Caco-2 (cell line): ENCODE measurements around the gene PTCD3. TPM values are rescaled to one million over a fixed set of nuclear protein-coding genes. Genes with fewer than 3 reads are reported as not detected.

ENCODE experiments used
- BruUV-seq: library from RNA; stranded (reverse); fragments of 400-500 nt; replicated peaks from 2 replicates; lab custom pipeline; 2021; lab: Mats Ljungman, UMichigan
- CTCF ChIA-PET: fragments of 300-600 bp; sonication (Branson Sonifier 250); formaldehyde crosslinking; loops from one replicate; lab custom pipeline; 2022; ENCODE audit warnings: antibody characterized with exemption; lab: Charles Lee
- POLR2A ChIA-PET: fragments of 300-600 bp; sonication (Branson Sonifier 250); formaldehyde crosslinking; loops from one replicate; lab custom pipeline; 2022; ENCODE audit warnings: antibody characterized with exemption; lab: Charles Lee
- DNase-seq, 2 experiments: peaks; one replicate each; pipeline versions ENCODE4 v3.0.0 to v3.0.0-alpha.2; 2020 to 2022
- H3K27me3 ChIP-seq: replicated peaks from 2 replicates; pipeline ENCODE4 v1.6.0; 2011; ENCODE audit warnings: low read length; ENCODE audit not compliant: control insufficient read depth, insufficient read depth
- H3K36me3 ChIP-seq: 2 replicates; pipeline ENCODE4 v1.5.1; 2011; ENCODE audit warnings: low read length; ENCODE audit not compliant: control insufficient read depth, insufficient read depth
- H3K4me1 ChIP-seq: fragments of 250-450 bp; sonication (Bioruptor Pico); 2 replicates; pipeline ENCODE4 v1.5.1; 2020; ENCODE audit warnings: mild to moderate bottlenecking
- H3K4me3 ChIP-seq: 2 replicates; pipeline ENCODE4 v1.5.1; 2011; ENCODE audit warnings: low read depth, mild to moderate bottlenecking, control low read depth, low read length
- H3K9me3 ChIP-seq: fragments of 250-450 bp; sonication (Bioruptor Pico); 2 replicates; pipeline ENCODE4 v1.5.1; 2020; ENCODE audit warnings: mild to moderate bottlenecking, moderate library complexity
- H3K27ac Mint-ChIP-seq: one replicate; pipeline ENCODE4 v1.8.0; 2022; ENCODE audit warnings: mixed read lengths; ENCODE audit not compliant: unreplicated experiment
- H3K27me3 Mint-ChIP-seq: one replicate; pipeline ENCODE4 v1.8.0; 2022; ENCODE audit warnings: mixed read lengths; ENCODE audit not compliant: insufficient read depth, unreplicated experiment
- H3K36me3 Mint-ChIP-seq: one replicate; pipeline ENCODE4 v1.8.0; 2022; ENCODE audit warnings: mild to moderate bottlenecking, mixed read lengths; ENCODE audit not compliant: insufficient read depth, unreplicated experiment
- H3K4me1 Mint-ChIP-seq: one replicate; pipeline ENCODE4 v1.8.0; 2022; ENCODE audit warnings: low read depth, mixed read lengths; ENCODE audit not compliant: unreplicated experiment
- H3K4me3 Mint-ChIP-seq: one replicate; pipeline ENCODE4 v1.8.0; 2022; ENCODE audit warnings: mild to moderate bottlenecking, moderate library complexity, mixed read lengths; ENCODE audit not compliant: unreplicated experiment
- H3K9me3 Mint-ChIP-seq: one replicate; pipeline ENCODE4 v1.8.0; 2022; ENCODE audit warnings: mixed read lengths; ENCODE audit not compliant: unreplicated experiment
- intact Hi-C: fragments of 100-400 bp; cut with micrococcal nuclease; formaldehyde crosslinking; loops from one replicate; pipeline ENCODE4 v1.10.0; 2022; ENCODE audit not compliant: unreplicated experiment
- total RNA-seq: library from RNA; stranded (reverse); gene quantifications from 2 replicates; pipeline ENCODE4 v1.2.3, GENCODE V29; 2022
- TF ChIP-seq, protein P1 (sequence below), 2 experiments: fragments of 200-600 bp in 1 of 2; IDR thresholded peaks; 1 replicate in 1 of 2; 2 replicates in 1 of 2; pipeline versions ENCODE4 v1.5.1 to v1.8.0; 2011 to 2022; ENCODE audit warnings: antibody characterized with exemption in 1 of 2, control low read depth in 1 of 2, inconsistent platforms in 1 of 2, low read depth in 1 of 2, low read length in 1 of 2, mild to moderate bottlenecking in 1 of 2, moderate library complexity in 1 of 2; ENCODE audit not compliant: insufficient read depth in 1 of 2, severe bottlenecking in 1 of 2, unreplicated experiment in 1 of 2

Gene PTCD3
- total RNA-seq, 1 experiment from 2014 or later, result 282 TPM

GRCh38 chr2:86150502-86150901 is 44.5 kb downstream of the PTCD3 start:
- no peak for DNase-seq
- ChIA-PET POLR2A (interaction anchor here (0.7 kb wide), 1 partner anchor 40 kb away, joined by 8 read pairs; no protein-coding TSS in a partner anchor), CTCF (no interaction called here)
- Histone ChIP-seq H3K4me1 (no peaks in the 10 kb centered on the region), H3K36me3 (peaks cover 3% of the 10 kb centered on the region), H3K4me3 (no peak overlapping the region), H3K9me3 (no peaks in the 10 kb centered on the region), H3K27me3 (no peaks in the 10 kb centered on the region)
- H3K27me3 Mint-ChIP-seq, result no peaks in the 10 kb centered on the region
- H3K36me3 Mint-ChIP-seq, result peaks cover 95% of the 10 kb centered on the region
- TF ChIP-seq, protein P1, sequence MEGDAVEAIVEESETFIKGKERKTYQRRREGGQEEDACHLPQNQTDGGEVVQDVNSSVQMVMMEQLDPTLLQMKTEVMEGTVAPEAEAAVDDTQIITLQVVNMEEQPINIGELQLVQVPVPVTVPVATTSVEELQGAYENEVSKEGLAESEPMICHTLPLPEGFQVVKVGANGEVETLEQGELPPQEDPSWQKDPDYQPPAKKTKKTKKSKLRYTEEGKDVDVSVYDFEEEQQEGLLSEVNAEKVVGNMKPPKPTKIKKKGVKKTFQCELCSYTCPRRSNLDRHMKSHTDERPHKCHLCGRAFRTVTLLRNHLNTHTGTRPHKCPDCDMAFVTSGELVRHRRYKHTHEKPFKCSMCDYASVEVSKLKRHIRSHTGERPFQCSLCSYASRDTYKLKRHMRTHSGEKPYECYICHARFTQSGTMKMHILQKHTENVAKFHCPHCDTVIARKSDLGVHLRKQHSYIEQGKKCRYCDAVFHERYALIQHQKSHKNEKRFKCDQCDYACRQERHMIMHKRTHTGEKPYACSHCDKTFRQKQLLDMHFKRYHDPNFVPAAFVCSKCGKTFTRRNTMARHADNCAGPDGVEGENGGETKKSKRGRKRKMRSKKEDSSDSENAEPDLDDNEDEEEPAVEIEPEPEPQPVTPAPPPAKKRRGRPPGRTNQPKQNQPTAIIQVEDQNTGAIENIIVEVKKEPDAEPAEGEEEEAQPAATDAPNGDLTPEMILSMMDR (IDR thresholded peaks at IDR 0.05; ENCODE audit: insufficient read depth in 1 of 2, low read depth in 1 of 2, low read length in 1 of 2, severe bottlenecking in 1 of 2, unreplicated experiment in 1 of 2), result no peak
- no peaks in the 10 kb centered on the region for H3K4me1 Mint-ChIP-seq
- no peak overlapping the region for H3K4me3 Mint-ChIP-seq
- H3K27ac Mint-ChIP-seq, result no peak overlapping the region
- no peaks in the 10 kb centered on the region for H3K9me3 Mint-ChIP-seq
- BruUV-seq, result no TSS peak
- intact Hi-C loops, result no loop called here

DNA sequence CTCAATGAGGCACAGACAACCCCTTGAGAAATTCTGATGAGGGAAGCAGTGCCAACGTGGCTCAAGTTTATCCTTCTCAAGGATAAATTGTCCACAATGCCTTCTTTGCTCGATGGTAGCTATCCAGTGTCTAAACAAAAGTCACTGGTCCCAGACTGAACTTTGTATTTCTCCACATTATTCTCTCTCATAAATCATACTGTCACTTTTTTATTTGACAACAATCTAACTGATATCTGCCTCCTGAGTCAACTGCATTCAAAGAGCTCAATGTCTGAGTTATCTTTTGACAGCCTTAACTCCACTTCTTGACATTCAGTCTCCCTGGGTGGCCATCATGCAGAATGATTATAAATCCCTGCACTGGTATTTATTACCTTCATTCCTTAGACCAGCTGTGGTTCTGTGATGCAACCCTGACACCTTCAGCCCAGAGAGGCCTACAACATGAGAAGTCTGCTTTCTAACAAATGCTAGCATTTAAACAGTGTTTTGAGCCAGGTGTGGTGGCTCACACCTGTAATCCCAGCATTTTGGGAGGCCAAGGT is 51.0 kb downstream of the PTCD3 start:
- Histone ChIP-seq H3K36me3 (peaks cover 3% of the 10 kb centered on the region; the same call in 1 of the 2 replicates), H3K9me3 (no peaks in the 10 kb centered on the region), H3K4me3 (no peak overlapping the region), H3K27me3 (no peaks in the 10 kb centered on the region), H3K4me1 (no peaks in the 10 kb centered on the region)
- POLR2A ChIA-PET, result no interaction called here
- peaks cover 98% of the 10 kb centered on the region for H3K36me3 Mint-ChIP-seq
- TF ChIP-seq, protein P1 (IDR thresholded peaks at IDR 0.05; ENCODE audit: insufficient read depth in 1 of 2, low read depth in 1 of 2, low read length in 1 of 2, severe bottlenecking in 1 of 2, unreplicated experiment in 1 of 2), result no peak
- intact Hi-C loops, result loop anchor here (5.0 kb wide), 1 partner anchor 330 kb away; no protein-coding TSS in a partner anchor
- no peak overlapping the region for H3K4me3 Mint-ChIP-seq
- no peak overlapping the region for H3K27ac Mint-ChIP-seq
- peaks cover 6% of the 10 kb centered on the region for H3K4me1 Mint-ChIP-seq
- DNase-seq, result peak; percentile 49 to 51
- no peaks in the 10 kb centered on the region for H3K9me3 Mint-ChIP-seq
- no TSS peak for BruUV-seq
- CTCF ChIA-PET, result interaction anchor here (0.5 kb wide), 1 partner anchor 19 kb away, joined by 3 read pairs; no protein-coding TSS in a partner anchor
- H3K27me3 Mint-ChIP-seq, result no peaks in the 10 kb centered on the region

DNA sequence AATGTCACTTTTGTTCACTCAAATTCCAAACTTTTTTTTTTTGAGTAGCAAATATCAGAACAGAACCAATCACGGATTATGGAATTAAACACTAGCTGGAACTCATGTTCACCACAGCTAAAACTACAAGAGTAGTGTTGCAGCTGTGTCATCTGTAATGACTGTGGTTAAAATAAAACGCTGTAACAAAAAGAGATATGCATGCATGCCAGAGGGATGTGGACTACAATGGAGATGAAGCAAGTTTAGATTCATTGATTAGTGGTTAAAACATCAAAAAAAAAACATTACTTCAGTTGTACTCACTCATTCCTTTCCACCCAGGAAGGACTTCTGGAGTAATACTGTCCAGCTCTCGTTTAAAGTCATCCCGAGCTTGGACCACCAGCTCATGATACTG is 52.3 kb downstream of the PTCD3 start:
- TF ChIP-seq, protein P1 (IDR thresholded peaks at IDR 0.05; ENCODE audit: insufficient read depth in 1 of 2, low read depth in 1 of 2, low read length in 1 of 2, severe bottlenecking in 1 of 2, unreplicated experiment in 1 of 2), result no peak
- DNase-seq, result no peak
- H3K36me3 Mint-ChIP-seq, result peaks cover 98% of the 10 kb centered on the region
- no peaks in the 10 kb centered on the region for H3K27me3 Mint-ChIP-seq
- intact Hi-C loops, result loop anchor here (5.0 kb wide), 1 partner anchor 331 kb away; no protein-coding TSS in a partner anchor
- H3K27ac Mint-ChIP-seq, result no peak overlapping the region
- CTCF ChIA-PET, result no interaction called here
- no peaks in the 10 kb centered on the region for H3K4me1 ChIP-seq
- peaks cover 6% of the 10 kb centered on the region for H3K4me1 Mint-ChIP-seq
- H3K4me3 ChIP-seq, result no peak overlapping the region
- POLR2A ChIA-PET, result no interaction called here
- no peaks in the 10 kb centered on the region for H3K27me3 ChIP-seq
- H3K4me3 Mint-ChIP-seq, result no peak overlapping the region
- H3K9me3 ChIP-seq, result no peaks in the 10 kb centered on the region
- BruUV-seq, result no TSS peak
- H3K9me3 Mint-ChIP-seq, result no peaks in the 10 kb centered on the region
- peaks cover 3% of the 10 kb centered on the region; the same call in 1 of the 2 replicates for H3K36me3 ChIP-seq
